NCI-H510A treated with DMSO at 0.1 percent for 48 hours (cell line): Measurements from ENCODE around the gene IFFO2.

Experiments used
- DNase-seq: peaks from one replicate; lab custom pipeline; 2025; lab: John Stamatoyannopoulos, UW

Gene IFFO2

DNA sequence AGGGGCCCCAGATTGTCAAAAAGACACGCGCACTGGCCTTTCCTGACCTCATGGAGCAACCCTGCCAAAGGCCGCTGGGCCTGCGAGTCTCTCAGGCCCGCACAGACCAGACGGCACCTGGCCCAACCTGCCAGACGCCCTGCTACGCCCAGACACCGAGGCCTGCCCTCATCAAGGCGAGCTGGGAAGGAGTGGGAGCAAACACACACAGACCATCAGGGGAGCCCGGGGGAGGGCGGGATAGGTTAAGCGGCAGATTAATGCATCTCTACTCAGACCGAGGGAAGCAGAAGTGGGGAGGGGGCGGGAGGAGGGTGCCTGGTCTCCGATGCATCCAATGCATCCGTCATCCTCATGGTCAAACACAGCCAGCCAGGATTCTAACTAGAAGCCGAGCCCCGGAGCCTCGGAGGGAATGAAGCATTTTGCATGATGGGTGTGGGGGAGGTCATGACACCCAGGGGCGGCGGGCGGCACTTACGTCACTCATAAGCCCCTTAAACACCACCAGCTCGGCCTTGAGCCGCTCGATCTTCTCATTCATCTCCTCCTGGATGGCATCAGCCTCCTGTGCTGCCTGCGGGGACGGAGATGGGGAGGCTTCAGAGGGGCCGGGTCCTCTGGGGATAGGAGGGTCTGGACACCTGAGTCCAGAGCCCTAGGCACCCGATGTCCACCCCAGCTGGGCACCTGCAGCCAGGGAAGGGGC, 37.1 kb downstream of the IFFO2 start:
- DNase-seq, result no peak

DNA sequence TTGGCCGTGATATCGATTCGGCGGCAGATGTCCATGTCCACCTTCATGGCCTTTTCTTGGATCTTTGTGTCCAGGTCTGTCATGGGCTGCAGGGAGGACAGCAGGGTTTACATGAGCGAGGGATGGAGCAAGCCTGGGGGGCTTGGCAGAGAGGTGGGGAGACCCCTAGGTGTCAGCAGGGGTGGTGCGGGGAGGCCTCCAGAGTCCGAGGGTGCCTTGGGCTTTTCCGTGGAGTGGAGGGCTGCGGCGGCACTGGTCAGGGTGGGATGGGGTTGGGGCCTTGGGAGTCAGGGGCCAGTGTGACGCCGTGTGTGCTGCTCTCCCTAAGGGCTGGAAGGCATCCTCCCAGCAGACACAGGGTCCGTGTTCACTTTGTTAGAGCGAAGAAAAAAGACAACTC, 38.1 kb downstream of the IFFO2 start:
- no peak for DNase-seq

DNA sequence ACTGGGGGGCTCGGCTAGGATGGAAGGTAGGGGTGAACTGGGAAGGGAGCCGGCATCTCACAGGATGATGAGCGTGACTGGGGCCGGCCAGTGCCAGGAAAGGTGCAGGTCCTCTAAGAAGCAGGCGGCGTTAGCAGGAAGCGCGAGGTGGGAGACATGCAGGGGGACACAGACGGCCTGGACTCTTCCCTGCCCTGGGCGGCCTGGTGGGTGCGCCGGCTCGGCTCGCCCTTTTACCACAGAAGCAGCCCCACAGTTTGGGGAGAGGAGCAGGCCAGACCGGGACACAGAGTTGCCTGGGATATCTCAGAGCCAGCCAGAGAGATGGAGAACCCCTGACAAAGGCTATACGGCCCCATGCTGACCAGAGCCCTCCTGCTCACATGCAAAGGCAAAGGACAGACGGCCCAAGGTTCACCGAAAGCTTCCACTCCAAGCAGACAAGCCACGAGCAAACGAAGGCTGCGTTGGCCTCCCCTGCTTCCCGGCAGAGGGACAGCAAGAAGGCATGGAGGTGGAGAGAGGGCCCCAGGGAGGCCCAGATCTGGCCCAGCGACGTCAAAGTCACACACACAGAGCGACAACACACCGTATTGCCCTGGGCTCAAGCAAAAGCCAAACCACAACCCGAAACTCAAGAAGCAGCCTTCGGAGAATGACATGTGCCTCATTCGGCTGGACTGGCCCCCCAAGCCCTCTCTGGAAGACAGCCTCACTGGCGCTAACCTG, 39.2 kb downstream of the IFFO2 start:
- no peak for DNase-seq

GRCh38 chr1:18915341-18915740, 41.1 kb downstream of the IFFO2 start:
- DNase-seq, result no peak

- DNase-seq, result peak; percentile 35
Measured at GRCh38 chr1:18913065-18913835, 43.2 kb downstream of the IFFO2 start.

DNA sequence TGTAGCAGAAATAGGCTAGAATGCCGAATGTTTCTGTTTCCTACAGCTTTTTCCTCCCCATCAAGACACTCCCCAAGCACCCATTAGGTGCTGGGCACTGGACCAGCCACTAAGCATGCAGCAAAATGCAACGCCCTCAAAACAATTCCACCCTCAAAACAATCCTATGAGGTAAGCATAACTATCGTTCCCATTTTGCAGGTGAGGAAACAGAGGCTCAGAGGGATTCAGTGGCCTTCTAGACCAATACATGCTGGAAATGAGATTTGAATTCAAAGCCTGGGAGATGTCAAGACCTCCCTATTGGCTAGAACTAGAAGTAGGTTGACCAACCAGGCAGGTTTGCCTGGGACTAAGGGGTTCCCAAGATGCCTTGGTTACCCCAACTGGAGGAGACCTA, 43.9 kb downstream of the IFFO2 start:
- no peak for DNase-seq

- no peak for DNase-seq
Measured at GRCh38 chr1:18908911-18909771, 47.3 kb downstream of the IFFO2 start.

GRCh38 chr1:18907917-18908845, 48.3 kb downstream of the IFFO2 start:
- no peak for DNase-seq

DNA sequence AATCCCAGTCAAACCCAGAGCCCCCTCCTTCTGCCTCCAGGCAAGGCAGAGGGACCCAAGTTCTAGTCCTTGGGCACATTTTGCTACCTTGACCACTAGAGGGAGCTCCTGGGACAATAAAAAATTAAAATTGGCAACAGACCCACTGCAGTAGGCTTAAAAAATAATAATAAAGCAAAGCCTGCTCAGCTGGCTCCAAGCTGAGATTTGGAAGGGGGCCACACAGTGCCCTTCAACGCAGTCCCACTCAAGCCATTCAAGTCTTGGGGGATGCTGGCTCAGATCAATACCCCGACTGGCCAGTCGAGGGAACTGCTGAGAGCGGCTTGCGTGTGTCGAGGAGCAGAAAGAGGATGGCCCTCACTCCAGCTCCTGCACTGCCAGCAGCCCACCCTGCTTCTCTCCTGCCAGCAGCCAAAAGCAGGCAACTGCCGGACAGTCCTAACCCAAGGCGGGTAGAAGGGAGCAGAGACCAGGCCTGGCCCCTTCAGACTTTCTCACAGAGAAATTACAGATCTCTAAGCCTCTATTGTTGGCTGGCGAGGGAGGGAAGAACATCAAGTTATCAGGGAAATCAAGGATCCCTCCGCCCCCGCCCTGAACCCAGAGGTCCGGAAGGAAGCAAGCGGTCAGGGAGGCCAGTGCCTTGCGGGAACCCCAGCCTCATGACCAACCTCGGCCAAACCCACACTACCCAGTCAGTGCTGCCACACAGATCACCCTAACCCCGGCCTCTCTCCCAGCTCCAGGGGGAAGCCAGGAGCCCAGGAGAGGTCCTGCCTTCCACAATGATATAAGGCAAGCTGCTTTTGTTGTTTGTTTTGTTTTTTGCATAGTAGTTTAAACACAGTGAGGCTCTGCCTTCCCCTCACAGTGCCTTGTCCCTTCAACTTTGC, 49.2 kb downstream of the IFFO2 start:
- DNase-seq, result peak; percentile 58

DNA sequence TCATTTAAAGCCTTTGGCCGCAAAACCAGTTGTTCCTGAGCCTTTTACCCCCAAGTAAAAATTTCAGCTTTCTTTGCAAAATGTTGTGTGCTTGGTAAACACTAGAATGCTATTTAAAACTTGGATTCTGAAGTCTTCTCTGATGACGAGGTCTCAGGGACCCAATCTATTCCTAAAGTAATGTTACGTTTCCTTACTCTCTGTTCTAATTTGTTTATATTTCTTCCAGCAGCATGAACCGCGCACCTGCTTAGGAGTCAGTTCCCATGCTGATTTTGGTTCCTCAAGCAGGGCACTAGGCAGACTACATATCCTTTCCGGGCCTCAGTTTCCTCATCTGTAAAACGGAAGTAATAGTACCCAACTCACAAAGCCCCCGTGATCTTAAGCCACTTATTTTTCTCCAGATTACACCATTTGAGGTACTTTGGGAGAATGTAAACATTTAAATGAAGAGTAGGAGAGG, 53.2 kb downstream of the IFFO2 start:
- DNase-seq, result no peak

- peak; percentile 73 for DNase-seq
Measured at GRCh38 chr1:18902523-18903290, 53.8 kb downstream of the IFFO2 start, which contains the start of gene ALDH4A1. TSS of gene ALDH4A1 (minus strand) at chr1:18902555. CDS start at chr1:18902523, 32 bp downstream.

DNA sequence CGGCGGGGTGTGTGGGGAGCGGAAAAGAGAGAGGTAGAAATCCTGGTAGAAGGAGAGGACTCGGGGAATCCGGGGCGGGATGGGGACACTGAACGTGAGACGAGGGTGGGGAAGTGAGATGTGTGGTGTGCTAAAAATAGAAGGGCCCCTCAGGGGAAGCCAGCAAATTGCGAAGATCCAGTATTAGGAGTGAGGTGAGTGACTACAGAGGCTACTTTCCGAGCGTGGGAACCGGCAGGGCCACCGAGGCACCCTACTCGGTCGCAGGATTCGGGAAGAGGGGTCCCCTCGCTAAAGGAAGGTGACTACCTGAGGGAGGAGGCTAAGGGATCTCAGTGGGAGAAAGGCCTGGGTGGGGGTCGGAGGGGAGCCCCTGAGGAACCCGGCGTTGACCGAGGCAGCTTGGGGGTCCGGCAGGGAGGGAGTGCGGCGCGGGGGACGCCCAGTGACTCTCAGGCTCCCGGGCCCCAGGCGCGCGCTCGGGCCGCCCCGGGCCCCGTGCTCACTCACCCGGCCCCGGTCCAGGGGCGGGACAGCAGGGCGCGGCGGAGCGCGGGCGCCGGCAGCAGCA, 54.4 kb downstream of the IFFO2 start:
- DNase-seq, result no peak

GRCh38 chr1:18901147-18901951, 55.1 kb downstream of the IFFO2 start:
- no peak for DNase-seq

GRCh38 chr1:18900303-18900841, 56.1 kb downstream of the IFFO2 start:
- no peak for DNase-seq

- no peak for DNase-seq
Measured at GRCh38 chr1:18899363-18900049, 57.0 kb downstream of the IFFO2 start.

DNA sequence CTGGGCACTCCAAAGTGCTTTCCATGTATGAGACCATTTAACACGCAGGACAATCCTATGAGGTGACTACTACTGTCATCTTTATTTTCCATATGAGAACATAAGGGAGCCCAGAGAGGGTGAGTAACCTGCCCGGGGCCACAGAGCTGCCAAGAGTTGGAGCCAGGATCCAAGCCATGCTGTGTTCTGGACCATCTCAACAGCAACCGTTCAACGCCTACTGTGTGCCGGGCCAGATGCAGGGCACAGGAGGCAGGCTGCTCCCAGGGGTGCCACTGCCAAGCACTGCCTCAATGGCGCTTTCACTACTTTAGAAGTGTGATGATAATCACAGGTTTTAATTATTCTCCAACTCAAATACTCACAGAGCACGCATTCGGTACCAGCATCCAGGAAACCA, 57.9 kb downstream of the IFFO2 start:
- no peak for DNase-seq

- no peak for DNase-seq
Measured at GRCh38 chr1:18895317-18895716, 61.2 kb downstream of the IFFO2 start.
